CD4-positive, alpha-beta T cell treated with Interleukin-15 for 4 hours (primary cell): ENCODE data around the gene RNF10.
"Not testable (repeated sequence)": the region's sequence is repeated elsewhere in the genome, so short reads cannot be mapped to it uniquely, and the experiment has no call there.

Experiments
- DNase-seq: peaks from one replicate; pipeline ENCODE4 v3.0.0-alpha.2; 2020; ENCODE audit warnings: low spot score

RNF10 gene

DNA sequence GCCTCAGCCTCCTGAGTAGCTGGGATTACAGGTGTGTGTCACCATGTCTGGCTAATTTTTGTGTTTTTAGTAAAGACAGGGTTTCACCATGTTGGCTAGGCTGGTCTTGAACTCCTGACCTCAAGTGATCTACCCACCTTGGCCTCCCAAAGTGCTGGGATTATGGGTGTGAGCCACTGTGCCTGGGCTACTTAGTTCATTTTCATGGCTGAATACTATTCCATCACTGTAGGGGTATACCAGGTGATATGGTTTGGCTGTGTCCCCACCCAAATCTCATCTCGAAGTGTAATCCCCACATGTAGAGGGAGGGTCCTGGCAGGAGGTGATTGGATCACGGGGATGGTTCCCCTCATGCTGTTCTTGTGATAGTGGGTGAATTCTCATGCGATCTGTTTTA is 83.0 kb downstream of the RNF10 start:
- not testable (repeated sequence) for DNase-seq

DNA sequence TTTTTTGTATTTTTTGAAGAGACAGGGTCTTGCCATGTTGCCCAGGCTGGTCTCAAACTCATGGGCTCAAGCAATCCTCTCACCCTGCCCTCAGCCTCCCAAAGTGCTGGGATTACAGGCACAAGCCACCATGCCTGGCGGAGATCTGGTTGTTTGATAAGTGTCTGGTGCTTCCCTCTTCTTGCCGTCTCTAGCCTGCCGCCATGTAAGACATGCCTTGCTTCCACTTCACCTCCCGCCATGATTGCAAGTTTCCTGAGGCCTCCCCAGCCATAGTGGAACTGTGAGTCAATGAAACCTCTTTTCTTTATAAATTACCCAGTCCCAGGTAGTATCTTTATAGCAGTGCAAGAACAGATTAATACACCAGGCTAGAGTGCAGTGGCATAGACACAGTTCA is 83.6 kb downstream of the RNF10 start:
- DNase-seq: not testable (repeated sequence)

DNA sequence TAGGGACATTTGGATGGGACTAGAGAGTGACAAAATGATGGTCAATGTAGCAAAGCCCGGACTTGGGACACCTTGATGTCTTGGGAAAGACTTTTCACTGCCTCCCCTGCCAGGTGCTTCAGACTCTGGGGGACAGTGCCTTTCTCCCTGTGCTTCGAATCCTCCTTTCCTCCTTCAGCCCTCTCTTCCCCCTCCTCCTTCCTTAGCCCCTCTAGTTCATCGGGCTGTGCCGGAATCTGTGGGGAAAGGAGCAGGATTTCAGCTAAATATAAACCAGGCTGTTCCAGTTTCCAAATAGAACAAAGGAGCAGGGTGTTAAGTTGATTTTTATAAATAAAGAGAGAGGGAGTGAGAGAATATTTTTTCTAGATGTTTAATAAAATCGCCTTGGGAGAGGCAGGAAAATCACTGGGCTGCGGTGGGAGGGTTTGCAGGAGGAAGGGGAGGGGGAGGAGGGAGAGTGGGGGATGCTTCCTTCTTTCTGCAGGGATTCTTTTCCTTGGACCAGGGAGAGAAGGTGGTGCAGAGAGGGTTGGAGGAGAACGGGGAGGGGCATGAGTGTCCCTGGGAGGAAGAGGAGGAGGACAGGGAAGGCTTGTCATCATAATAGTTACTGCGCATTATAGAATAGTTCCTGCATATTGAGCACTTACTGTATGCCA is 84.9 kb downstream of the RNF10 start:
- DNase-seq: no peak

DNA sequence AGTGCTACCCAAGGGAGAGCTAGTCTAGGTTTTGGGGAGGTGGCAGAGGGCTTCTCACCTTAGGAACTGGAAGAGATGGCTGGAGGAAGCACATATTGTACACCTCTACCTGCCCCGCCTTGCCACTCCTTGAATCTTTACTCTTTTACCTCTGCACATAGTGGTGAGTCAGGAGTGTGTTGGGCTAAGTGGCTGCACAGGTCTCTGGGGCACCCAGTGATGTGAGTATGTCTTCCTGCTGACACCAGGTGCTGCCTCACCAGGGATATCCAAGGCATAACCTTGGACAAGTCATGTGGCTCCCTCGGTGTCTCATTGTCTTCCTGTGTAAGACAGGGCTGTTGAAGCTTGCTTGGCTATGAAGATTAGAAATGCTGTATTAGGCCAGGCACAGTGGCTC is 86.5 kb downstream of the RNF10 start:
- DNase-seq: no peak

DNA sequence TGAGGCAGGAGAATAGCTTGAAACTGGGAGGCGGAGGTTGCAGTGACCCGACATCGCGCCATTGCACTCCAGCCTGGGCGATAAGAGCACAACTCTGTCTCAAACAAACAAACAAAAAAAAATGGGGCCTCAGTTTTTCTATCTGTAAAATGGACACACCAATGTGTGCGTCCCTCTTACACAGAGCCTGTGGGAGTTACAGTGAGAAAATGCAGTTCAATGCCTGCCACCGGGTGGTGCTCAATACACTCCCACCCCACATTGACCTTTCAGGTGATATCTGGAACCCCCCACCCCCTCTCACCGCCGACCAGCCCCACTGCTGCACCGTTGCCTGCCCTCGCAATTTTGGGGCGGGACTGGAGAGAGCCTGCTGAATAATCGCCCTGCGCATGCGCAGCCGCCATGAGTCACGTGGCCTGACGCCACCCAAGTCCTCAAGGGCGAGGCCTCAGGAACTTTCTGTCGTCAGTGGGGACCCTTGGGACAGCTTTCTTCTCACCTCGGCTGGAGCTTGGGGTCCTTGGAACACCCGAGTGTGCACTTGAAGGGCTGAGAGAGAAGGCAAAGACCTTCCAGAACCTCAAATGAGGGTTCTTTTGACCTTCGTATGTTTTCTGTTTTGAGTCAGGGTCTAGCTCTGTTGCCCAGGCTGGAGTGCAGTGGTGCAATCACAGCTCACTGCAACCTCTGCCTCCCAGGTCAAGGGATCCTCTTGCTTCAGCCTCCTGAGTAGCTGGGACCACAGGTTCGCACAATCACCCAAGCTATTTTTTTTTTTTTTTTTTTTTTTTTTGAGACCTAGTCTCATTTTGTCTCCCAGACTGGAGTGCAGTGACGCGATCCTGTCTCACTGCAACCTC is 91.6 kb downstream of the RNF10 start:
- DNase-seq: peak; percentile 7
